Caco-2 (cell line): ENCODE data around the gene TEX22. TPM values are rescaled to one million over a fixed set of nuclear protein-coding genes. Genes with fewer than 3 reads are reported as not detected.

ENCODE experiments used
- BruUV-seq: library from RNA; stranded (reverse); fragments of 400-500 nt; replicated peaks from 2 replicates; lab custom pipeline; 2021; lab: Mats Ljungman, UMichigan
- CTCF ChIA-PET: fragments of 300-600 bp; sonication (Branson Sonifier 250); formaldehyde crosslinking; loops from one replicate; lab custom pipeline; 2022; ENCODE audit warnings: antibody characterized with exemption; lab: Charles Lee
- POLR2A ChIA-PET: fragments of 300-600 bp; sonication (Branson Sonifier 250); formaldehyde crosslinking; loops from one replicate; lab custom pipeline; 2022; ENCODE audit warnings: antibody characterized with exemption; lab: Charles Lee
- DNase-seq, 2 experiments: peaks; one replicate each; pipeline versions ENCODE4 v3.0.0 to v3.0.0-alpha.2; 2020 to 2022
- H3K27me3 ChIP-seq: replicated peaks from 2 replicates; pipeline ENCODE4 v1.6.0; 2011; ENCODE audit warnings: low read length; ENCODE audit not compliant: control insufficient read depth, insufficient read depth
- H3K36me3 ChIP-seq: 2 replicates; pipeline ENCODE4 v1.5.1; 2011; ENCODE audit warnings: low read length; ENCODE audit not compliant: control insufficient read depth, insufficient read depth
- H3K4me1 ChIP-seq: fragments of 250-450 bp; sonication (Bioruptor Pico); 2 replicates; pipeline ENCODE4 v1.5.1; 2020; ENCODE audit warnings: mild to moderate bottlenecking
- H3K4me3 ChIP-seq: 2 replicates; pipeline ENCODE4 v1.5.1; 2011; ENCODE audit warnings: low read depth, mild to moderate bottlenecking, control low read depth, low read length
- H3K9me3 ChIP-seq: fragments of 250-450 bp; sonication (Bioruptor Pico); 2 replicates; pipeline ENCODE4 v1.5.1; 2020; ENCODE audit warnings: mild to moderate bottlenecking, moderate library complexity
- H3K27ac Mint-ChIP-seq: one replicate; pipeline ENCODE4 v1.8.0; 2022; ENCODE audit warnings: mixed read lengths; ENCODE audit not compliant: unreplicated experiment
- H3K27me3 Mint-ChIP-seq: one replicate; pipeline ENCODE4 v1.8.0; 2022; ENCODE audit warnings: mixed read lengths; ENCODE audit not compliant: insufficient read depth, unreplicated experiment
- H3K36me3 Mint-ChIP-seq: one replicate; pipeline ENCODE4 v1.8.0; 2022; ENCODE audit warnings: mild to moderate bottlenecking, mixed read lengths; ENCODE audit not compliant: insufficient read depth, unreplicated experiment
- H3K4me1 Mint-ChIP-seq: one replicate; pipeline ENCODE4 v1.8.0; 2022; ENCODE audit warnings: low read depth, mixed read lengths; ENCODE audit not compliant: unreplicated experiment
- H3K4me3 Mint-ChIP-seq: one replicate; pipeline ENCODE4 v1.8.0; 2022; ENCODE audit warnings: mild to moderate bottlenecking, moderate library complexity, mixed read lengths; ENCODE audit not compliant: unreplicated experiment
- H3K9me3 Mint-ChIP-seq: one replicate; pipeline ENCODE4 v1.8.0; 2022; ENCODE audit warnings: mixed read lengths; ENCODE audit not compliant: unreplicated experiment
- intact Hi-C: fragments of 100-400 bp; cut with micrococcal nuclease; formaldehyde crosslinking; loops from one replicate; pipeline ENCODE4 v1.10.0; 2022; ENCODE audit not compliant: unreplicated experiment
- total RNA-seq: library from RNA; stranded (reverse); gene quantifications from 2 replicates; pipeline ENCODE4 v1.2.3, GENCODE V29; 2022
- TF ChIP-seq, protein P1 (sequence below), 2 experiments: fragments of 200-600 bp in 1 of 2; IDR thresholded peaks; 1 replicate in 1 of 2; 2 replicates in 1 of 2; pipeline versions ENCODE4 v1.5.1 to v1.8.0; 2011 to 2022; ENCODE audit warnings: antibody characterized with exemption in 1 of 2, control low read depth in 1 of 2, inconsistent platforms in 1 of 2, low read depth in 1 of 2, low read length in 1 of 2, mild to moderate bottlenecking in 1 of 2, moderate library complexity in 1 of 2; ENCODE audit not compliant: insufficient read depth in 1 of 2, severe bottlenecking in 1 of 2, unreplicated experiment in 1 of 2

Gene TEX22
- total RNA-seq, 1 experiment from 2014 or later: 0.86 TPM

GRCh38 chr14:105351920-105352851 lies 46.2 kb upstream of the TEX22 start:
- no peaks in the 10 kb centered on the region for H3K27me3 Mint-ChIP-seq
- H3K9me3 Mint-ChIP-seq: no peaks in the 10 kb centered on the region
- Histone ChIP-seq H3K36me3 (no peaks in the 10 kb centered on the region), H3K4me1 (no peaks in the 10 kb centered on the region), H3K9me3 (no peaks in the 10 kb centered on the region), H3K27me3 (no peaks in the 10 kb centered on the region), H3K4me3 (no peak overlapping the region)
- intact Hi-C loops: loop anchor here (1.0 kb wide), 2 partner anchors 18 to 149 kb away; no protein-coding TSS in a partner anchor
- POLR2A ChIA-PET: interaction anchor here (1.0 kb wide), 1 partner anchor 51 kb away, joined by 4 read pairs; the partner anchor contains the start of gene BRF1
- H3K4me1 Mint-ChIP-seq: no peaks in the 10 kb centered on the region
- DNase-seq: peak; percentile 85 to 91
- CTCF ChIA-PET: interaction anchor here (0.6 to 1.9 kb wide), 19 partner anchors 9 to 306 kb away, joined by 3 to 13 read pairs (median 4); partner anchors contain the start of genes BRF1 and PACS2
- TF ChIP-seq, protein P1, sequence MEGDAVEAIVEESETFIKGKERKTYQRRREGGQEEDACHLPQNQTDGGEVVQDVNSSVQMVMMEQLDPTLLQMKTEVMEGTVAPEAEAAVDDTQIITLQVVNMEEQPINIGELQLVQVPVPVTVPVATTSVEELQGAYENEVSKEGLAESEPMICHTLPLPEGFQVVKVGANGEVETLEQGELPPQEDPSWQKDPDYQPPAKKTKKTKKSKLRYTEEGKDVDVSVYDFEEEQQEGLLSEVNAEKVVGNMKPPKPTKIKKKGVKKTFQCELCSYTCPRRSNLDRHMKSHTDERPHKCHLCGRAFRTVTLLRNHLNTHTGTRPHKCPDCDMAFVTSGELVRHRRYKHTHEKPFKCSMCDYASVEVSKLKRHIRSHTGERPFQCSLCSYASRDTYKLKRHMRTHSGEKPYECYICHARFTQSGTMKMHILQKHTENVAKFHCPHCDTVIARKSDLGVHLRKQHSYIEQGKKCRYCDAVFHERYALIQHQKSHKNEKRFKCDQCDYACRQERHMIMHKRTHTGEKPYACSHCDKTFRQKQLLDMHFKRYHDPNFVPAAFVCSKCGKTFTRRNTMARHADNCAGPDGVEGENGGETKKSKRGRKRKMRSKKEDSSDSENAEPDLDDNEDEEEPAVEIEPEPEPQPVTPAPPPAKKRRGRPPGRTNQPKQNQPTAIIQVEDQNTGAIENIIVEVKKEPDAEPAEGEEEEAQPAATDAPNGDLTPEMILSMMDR (IDR thresholded peaks at IDR 0.05; ENCODE audit: insufficient read depth in 1 of 2, low read depth in 1 of 2, low read length in 1 of 2, severe bottlenecking in 1 of 2, unreplicated experiment in 1 of 2): peak; percentile 79 to 83
- BruUV-seq: no TSS peak
- no peak overlapping the region for H3K27ac Mint-ChIP-seq
- H3K4me3 Mint-ChIP-seq: no peak overlapping the region
- peaks cover 14% of the 10 kb centered on the region for H3K36me3 Mint-ChIP-seq

DNA sequence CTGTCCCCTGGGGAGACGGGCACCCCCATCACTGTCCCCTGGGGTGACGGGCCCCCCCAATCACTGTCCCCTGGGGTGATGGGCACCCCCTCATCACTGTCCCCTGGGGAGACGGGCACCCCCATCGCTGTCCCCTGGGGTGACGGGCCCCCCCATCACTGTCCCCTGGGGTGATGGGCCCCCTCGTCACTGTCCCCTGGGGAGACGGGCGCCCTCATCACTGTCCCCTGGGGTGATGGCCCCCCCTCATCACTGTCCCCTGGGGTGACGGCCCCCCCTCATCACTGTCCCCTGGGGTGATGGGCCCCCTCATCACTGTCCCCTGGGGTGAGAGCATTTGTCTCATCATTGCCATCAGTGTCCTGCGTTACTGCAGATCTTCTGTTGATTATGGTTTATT lies 45.2 kb upstream of the TEX22 start:
- DNase-seq: no peak
- BruUV-seq: no TSS peak
- no peaks in the 10 kb centered on the region for H3K4me1 ChIP-seq
- TF ChIP-seq, protein P1 (IDR thresholded peaks at IDR 0.05; ENCODE audit: insufficient read depth in 1 of 2, low read depth in 1 of 2, low read length in 1 of 2, severe bottlenecking in 1 of 2, unreplicated experiment in 1 of 2): no peak
- Mint-ChIP-seq H3K27me3 (no peaks in the 10 kb centered on the region), H3K36me3 (peaks cover 20% of the 10 kb centered on the region), H3K4me3 (no peak overlapping the region), H3K9me3 (no peaks in the 10 kb centered on the region), H3K4me1 (no peaks in the 10 kb centered on the region), H3K27ac (no peak overlapping the region)
- H3K4me3 ChIP-seq: no peak overlapping the region
- H3K9me3 ChIP-seq: no peaks in the 10 kb centered on the region
- POLR2A ChIA-PET: no interaction called here
- CTCF ChIA-PET: no interaction called here
- no peaks in the 10 kb centered on the region for H3K27me3 ChIP-seq
- H3K36me3 ChIP-seq: no peaks in the 10 kb centered on the region
- intact Hi-C loops: no loop called here

GRCh38 chr14:105354541-105354940 lies 43.8 kb upstream of the TEX22 start:
- no TSS peak for BruUV-seq
- no peaks in the 10 kb centered on the region for H3K4me1 Mint-ChIP-seq
- no peak overlapping the region for H3K4me3 Mint-ChIP-seq
- H3K9me3 Mint-ChIP-seq: no peaks in the 10 kb centered on the region
- H3K9me3 ChIP-seq: no peaks in the 10 kb centered on the region
- peaks cover 20% of the 10 kb centered on the region for H3K36me3 Mint-ChIP-seq
- POLR2A ChIA-PET: no interaction called here
- no peak overlapping the region for H3K27ac Mint-ChIP-seq
- H3K36me3 ChIP-seq: no peaks in the 10 kb centered on the region
- H3K27me3 Mint-ChIP-seq: no peaks in the 10 kb centered on the region
- H3K27me3 ChIP-seq: no peaks in the 10 kb centered on the region
- DNase-seq: no peak
- no peak overlapping the region for H3K4me3 ChIP-seq
- TF ChIP-seq, protein P1 (IDR thresholded peaks at IDR 0.05; ENCODE audit: insufficient read depth in 1 of 2, low read depth in 1 of 2, low read length in 1 of 2, severe bottlenecking in 1 of 2, unreplicated experiment in 1 of 2): no peak
- no peaks in the 10 kb centered on the region for H3K4me1 ChIP-seq
- CTCF ChIA-PET: no interaction called here
- intact Hi-C loops: no loop called here
